Measurements from ENCODE around the gene DLAT. TPM values are rescaled to one million over a fixed set of nuclear protein-coding genes. Genes with fewer than 3 reads are reported as not detected.
"Not testable (repeated sequence)": the region's sequence is repeated elsewhere in the genome, so short reads cannot be mapped to it uniquely, and the experiment has no call there.

The DLAT gene
- total RNA-seq, 2 experiments from 2014 or later = 36.4 to 39.0 TPM

DNA sequence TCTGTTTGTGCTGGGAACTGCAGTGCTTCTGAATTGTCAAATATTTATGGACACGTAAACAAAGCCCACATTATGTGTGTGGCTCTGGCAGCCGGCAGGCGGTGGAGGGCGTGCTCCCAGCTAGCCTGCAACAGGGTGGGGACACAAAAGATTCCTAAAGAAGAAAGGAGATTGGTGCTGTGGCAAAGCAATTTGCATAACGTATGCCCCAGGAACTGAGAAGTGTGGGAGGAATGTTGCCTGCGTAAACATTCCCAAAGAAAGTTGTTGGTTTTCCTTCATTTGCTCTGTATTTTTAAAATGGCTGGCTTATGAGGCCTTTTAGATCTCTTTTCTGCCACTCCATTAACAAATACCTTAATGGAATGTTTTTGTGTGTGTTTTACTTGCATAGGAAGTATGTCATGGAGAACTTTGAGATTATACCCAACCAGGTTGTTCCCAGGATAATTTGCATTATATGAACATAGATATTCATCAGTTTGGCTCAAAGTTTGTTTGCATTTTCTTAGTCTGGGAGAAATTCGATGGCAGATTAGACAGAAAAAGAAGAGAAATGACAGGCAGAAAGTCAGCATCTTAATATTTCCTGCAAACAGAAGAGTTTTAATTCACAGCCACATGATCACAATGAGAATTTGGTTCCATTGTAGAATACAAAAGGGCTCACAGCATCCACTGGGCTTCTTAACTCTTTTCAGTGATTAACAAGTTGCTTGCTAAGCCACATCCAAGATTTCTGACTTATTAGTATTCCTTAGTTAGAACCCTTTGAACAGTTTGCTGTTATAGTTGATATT, 41.8 kb upstream of the DLAT start:
- DNase-seq = no peak
- Mint-ChIP-seq H3K36me3 (peaks cover 7% of the 10 kb centered on the region), H3K9me3 (no peaks in the 10 kb centered on the region), H3K27ac (no peak overlapping the region), H3K4me1 (ENCODE audit: low read depth) (peaks cover 2% of the 10 kb centered on the region), H3K27me3 (peaks cover 12% of the 10 kb centered on the region), H3K4me3 (no peak overlapping the region)
- CTCF ChIA-PET = interaction anchor here (1.8 to 6.3 kb wide), 7 partner anchors 10 to 118 kb away, joined by 5 to 190 read pairs (median 15); partner anchors contain the start of genes ALG9 and DIXDC1
- intact Hi-C loops (cut with micrococcal nuclease) = no loop called here
- POLR2A ChIA-PET = no interaction called here

DNA sequence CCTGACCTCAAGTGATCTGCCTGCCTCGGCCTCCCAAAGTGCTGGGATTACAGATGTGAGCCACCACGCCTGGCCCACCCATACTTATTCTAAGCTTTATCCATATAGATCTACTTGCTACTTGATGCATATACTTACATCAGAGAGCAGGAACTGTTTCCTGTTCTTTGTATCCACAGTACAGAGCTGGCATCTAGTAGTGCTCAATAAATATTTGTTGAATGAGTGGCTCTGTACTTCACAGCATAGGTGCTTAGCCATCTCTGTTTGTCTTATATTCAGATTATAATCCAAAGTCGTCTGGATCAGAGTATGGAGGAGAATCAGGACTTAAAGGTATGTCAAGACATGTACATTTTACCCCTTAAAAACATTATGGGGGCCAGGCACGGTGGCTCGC, 38.6 kb upstream of the DLAT start:
- H3K27me3 Mint-ChIP-seq = no peaks in the 10 kb centered on the region
- H3K36me3 Mint-ChIP-seq = peaks cover 17% of the 10 kb centered on the region
- peaks cover 2% of the 10 kb centered on the region for H3K4me1 Mint-ChIP-seq (ENCODE audit: low read depth)
- no peaks in the 10 kb centered on the region for H3K9me3 Mint-ChIP-seq
- POLR2A ChIA-PET = no interaction called here
- CTCF ChIA-PET = no interaction called here
- DNase-seq = no peak
- intact Hi-C loops (cut with micrococcal nuclease) = no loop called here
- no peak overlapping the region for H3K4me3 Mint-ChIP-seq
- H3K27ac Mint-ChIP-seq = no peak overlapping the region

DNA sequence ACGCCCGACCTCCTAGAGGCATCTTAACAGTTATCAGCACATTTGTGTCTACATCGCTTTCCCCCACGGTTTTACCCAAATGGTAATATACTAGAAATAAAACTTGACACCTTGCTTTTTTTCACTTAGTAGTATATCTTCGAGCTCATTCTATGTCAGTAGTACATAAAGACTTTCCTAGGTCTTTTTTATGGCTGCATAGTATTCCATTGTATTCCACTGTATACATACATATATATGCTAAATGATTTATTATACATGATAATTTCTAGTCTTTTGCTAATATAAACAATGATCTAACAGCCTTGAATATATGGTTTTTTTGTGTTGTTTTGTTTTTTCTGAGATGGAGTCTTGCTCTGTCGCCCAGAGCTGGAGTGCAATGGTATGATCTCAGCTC, 34.8 kb upstream of the DLAT start:
- Mint-ChIP-seq H3K4me1 (ENCODE audit: low read depth) (no peaks in the 10 kb centered on the region), H3K36me3 (peaks cover 20% of the 10 kb centered on the region), H3K27me3 (no peaks in the 10 kb centered on the region), H3K4me3 (no peak overlapping the region), H3K9me3 (no peaks in the 10 kb centered on the region), H3K27ac (no peak overlapping the region)
- POLR2A ChIA-PET = no interaction called here
- CTCF ChIA-PET = no interaction called here
- no peak for DNase-seq
- intact Hi-C loops (cut with micrococcal nuclease) = no loop called here

DNA sequence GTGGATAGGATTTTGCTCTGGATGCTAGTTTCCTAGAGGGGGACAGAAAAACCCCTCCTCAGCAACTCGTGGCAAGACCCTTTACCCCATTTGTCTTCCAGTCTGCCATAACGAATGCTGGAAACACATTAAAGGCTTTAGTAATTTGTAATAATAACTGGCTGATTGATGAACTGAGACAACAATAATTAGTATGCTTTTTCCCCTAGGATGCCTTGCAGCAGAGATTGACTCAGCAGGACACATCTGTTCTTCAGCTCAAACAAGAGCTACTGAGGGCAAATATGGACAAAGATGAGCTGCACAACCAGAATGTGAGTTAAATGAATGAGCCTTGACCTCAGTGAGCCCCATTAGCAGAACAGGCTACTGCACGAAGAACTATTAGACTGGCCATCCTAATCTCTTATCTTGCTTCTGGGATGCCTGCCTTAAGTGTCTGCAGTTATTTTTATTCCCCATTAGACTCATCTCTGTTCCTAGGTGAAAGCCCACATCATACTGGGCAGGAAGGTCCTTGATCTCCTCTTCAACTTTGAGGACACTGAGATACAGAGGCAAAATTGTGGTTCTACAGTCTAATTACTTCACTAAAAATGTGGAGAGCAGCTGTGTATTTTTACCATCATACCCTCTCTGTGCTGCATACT, 32.9 kb upstream of the DLAT start:
- Mint-ChIP-seq H3K27ac (no peak overlapping the region), H3K4me3 (no peak overlapping the region), H3K4me1 (ENCODE audit: low read depth) (no peaks in the 10 kb centered on the region), H3K36me3 (peaks cover 19% of the 10 kb centered on the region), H3K27me3 (no peaks in the 10 kb centered on the region), H3K9me3 (no peaks in the 10 kb centered on the region)
- intact Hi-C loops (cut with micrococcal nuclease) = no loop called here
- ChIA-PET CTCF (interaction anchor here (1.6 to 1.9 kb wide), 2 partner anchors 11 to 61 kb away, joined by 5 read pairs; no protein-coding TSS in a partner anchor), POLR2A (no interaction called here)
- DNase-seq = no peak

DNA sequence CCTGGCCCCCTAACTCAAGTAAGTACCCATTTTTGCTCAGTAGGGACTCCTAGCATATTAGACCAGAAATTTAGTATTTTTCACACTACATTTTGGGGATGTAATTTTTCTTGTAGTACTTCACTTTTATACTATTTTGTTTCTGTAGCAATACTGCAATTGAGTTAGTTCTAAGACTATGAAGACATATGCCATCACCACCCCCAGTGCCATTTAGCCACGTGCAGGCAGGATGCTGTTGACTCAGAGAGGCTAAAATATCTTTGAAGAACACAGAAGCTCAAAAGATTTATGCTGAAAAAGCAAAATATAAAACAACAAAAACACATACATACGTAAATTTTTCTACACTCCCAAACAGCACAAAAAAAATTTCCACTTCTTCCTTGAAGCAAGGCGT, 29.1 kb upstream of the DLAT start:
- POLR2A ChIA-PET = no interaction called here
- intact Hi-C loops (cut with micrococcal nuclease) = no loop called here
- H3K4me1 Mint-ChIP-seq (ENCODE audit: low read depth) = peaks cover 3% of the 10 kb centered on the region
- peaks cover 14% of the 10 kb centered on the region for H3K36me3 Mint-ChIP-seq
- no peaks in the 10 kb centered on the region for H3K9me3 Mint-ChIP-seq
- CTCF ChIA-PET = interaction anchor here (1.1 to 2.5 kb wide), 2 partner anchors 14 to 58 kb away, joined by 4 to 9 read pairs; partner anchors contain the start of gene DIXDC1
- no peak for DNase-seq
- H3K27me3 Mint-ChIP-seq = no peaks in the 10 kb centered on the region
- no peak overlapping the region for H3K27ac Mint-ChIP-seq
- no peak overlapping the region for H3K4me3 Mint-ChIP-seq

DNA sequence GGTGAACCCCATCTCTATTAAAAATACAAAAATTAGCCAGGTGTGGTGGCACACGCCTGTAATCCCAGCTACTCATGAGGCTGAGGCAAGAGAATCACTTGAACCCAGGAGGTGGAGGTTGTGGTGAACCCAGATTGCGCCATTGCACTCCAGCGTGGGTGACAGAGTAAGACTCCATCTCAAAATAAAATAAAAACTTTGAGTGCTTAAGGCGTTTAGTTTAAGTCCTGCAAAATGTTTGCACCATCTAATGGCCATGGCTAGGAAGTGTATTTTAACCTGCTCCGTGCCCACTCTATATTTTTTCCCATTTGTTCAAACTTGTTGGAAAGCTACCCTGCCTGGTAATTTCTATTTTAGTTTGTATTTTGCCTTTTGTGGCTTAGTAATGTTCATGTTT, 28.5 kb upstream of the DLAT start:
- intact Hi-C loops (cut with micrococcal nuclease); H3K9me3 Mint-ChIP-seq; H3K27me3 Mint-ChIP-seq; H3K27ac Mint-ChIP-seq; H3K4me1 Mint-ChIP-seq (ENCODE audit: low read depth); POLR2A ChIA-PET; DNase-seq; H3K4me3 Mint-ChIP-seq: not testable (repeated sequence)
- CTCF ChIA-PET = interaction anchor here (1.4 to 2.5 kb wide), 2 partner anchors 15 to 65 kb away, joined by 3 to 9 read pairs; no protein-coding TSS in a partner anchor
- H3K36me3 Mint-ChIP-seq = peaks cover 15% of the 10 kb centered on the region

DNA sequence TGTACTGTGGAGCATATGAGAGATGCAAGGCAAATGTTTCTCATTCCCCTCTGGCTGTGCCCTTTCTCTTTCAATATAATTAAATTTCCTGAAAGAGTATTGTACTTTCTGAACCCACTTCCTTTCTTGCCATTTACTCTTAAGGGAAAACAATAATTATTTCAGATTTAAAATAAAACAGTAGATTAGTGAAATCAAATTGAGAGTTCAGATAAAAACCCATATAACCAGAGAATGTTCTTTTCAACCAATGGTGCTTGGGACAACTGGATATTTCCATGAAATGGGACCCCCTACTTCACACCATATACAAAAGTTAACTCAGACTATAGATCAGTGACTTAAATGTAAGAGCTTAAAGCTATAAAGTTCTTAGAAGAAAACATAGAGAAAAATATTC, 26.1 kb upstream of the DLAT start:
- H3K27ac Mint-ChIP-seq = no peak overlapping the region
- intact Hi-C loops (cut with micrococcal nuclease) = no loop called here
- H3K4me1 Mint-ChIP-seq (ENCODE audit: low read depth) = peaks cover 3% of the 10 kb centered on the region
- peaks cover 13% of the 10 kb centered on the region for H3K36me3 Mint-ChIP-seq
- H3K4me3 Mint-ChIP-seq = no peak overlapping the region
- H3K9me3 Mint-ChIP-seq = no peaks in the 10 kb centered on the region
- DNase-seq = no peak
- CTCF ChIA-PET = no interaction called here
- peaks cover 1% of the 10 kb centered on the region for H3K27me3 Mint-ChIP-seq
- POLR2A ChIA-PET = no interaction called here

DNA sequence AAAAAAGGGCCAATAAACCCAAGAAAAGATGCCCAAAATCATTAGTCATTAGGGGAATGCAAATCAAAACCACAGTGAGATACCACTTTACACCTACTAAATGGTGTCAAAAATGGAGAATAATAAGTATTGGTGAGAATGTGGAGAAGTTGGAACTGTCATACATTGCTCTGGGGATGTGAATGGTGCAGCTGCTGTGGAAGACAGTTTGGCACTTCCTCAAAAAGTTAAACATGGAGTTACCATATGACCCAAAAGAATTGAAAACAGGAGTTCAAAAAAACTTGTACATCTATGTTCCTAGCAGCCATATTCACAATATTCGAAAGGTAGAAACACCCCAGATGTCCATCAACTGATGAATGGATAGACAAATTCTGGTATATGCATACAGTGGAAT, 24.5 kb upstream of the DLAT start:
- H3K4me3 Mint-ChIP-seq = no peak overlapping the region
- H3K27ac Mint-ChIP-seq = no peak overlapping the region
- peaks cover 9% of the 10 kb centered on the region for H3K36me3 Mint-ChIP-seq
- CTCF ChIA-PET = no interaction called here
- peaks cover 3% of the 10 kb centered on the region for H3K4me1 Mint-ChIP-seq (ENCODE audit: low read depth)
- intact Hi-C loops (cut with micrococcal nuclease) = no loop called here
- POLR2A ChIA-PET = no interaction called here
- peaks cover 1% of the 10 kb centered on the region for H3K27me3 Mint-ChIP-seq
- DNase-seq = no peak
- no peaks in the 10 kb centered on the region for H3K9me3 Mint-ChIP-seq

DNA sequence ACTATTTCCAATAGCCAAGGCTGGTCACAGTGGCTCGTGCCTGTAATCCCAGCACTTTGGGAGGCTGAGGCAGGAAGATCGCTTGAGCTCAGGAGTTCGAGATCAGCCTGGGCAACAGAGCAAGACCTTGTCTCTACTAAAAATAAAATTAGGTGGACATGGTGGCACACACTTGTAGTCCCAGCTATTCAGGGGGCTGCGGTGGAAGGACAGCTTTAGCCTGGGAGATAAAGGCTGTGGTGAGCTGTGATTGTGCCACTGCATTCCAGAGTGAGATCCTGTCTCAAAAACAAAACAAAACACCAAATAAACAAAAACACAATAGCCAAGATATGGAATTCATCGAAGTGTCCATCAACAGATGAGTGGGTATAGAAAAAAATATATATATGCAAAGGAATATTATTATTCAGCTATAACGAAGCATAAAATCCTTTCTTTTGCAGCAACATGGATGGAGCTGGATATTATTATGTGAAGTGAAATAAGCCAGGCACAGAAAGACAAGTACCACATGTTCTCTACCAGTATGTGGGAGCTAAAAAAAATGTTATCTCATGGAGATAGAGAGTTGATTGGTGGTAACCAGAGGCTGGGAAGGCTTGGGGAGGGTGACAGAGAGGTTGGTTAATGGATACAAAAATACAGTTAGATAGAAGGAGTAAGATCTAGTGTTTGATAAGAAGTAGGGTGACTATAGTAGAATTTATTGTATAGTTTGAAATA, 22.6 kb upstream of the DLAT start:
- Mint-ChIP-seq H3K4me1 (ENCODE audit: low read depth) (peaks cover 3% of the 10 kb centered on the region), H3K9me3 (no peaks in the 10 kb centered on the region), H3K36me3 (peaks cover 9% of the 10 kb centered on the region), H3K4me3 (no peak overlapping the region), H3K27me3 (peaks cover 8% of the 10 kb centered on the region), H3K27ac (no peak overlapping the region)
- POLR2A ChIA-PET = no interaction called here
- intact Hi-C loops (cut with micrococcal nuclease) = no loop called here
- no peak for DNase-seq
- CTCF ChIA-PET = interaction anchor here (0.9 kb wide), 1 partner anchor 71 kb away, joined by 3 read pairs; no protein-coding TSS in a partner anchor

DNA sequence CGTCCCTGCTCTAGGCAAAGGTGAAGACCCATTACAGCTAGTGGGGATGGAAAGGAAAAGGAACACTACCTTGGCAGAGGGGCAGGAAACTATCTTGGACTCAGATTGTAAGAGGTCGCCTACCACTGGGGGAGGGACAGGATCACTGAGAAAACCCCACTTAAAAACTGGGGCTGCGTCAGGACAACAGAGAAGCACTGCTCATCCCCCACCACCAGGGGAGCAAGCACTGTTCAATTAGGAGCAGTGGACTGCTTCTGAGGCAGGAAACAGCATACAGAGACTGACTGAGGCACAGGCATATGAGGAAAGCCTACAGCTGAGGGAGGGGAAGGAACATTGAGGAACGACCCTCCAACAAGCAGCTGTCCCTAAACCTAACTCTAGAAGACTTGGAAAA, 20.8 kb upstream of the DLAT start:
- H3K4me3 Mint-ChIP-seq = no peak overlapping the region
- no peaks in the 10 kb centered on the region for H3K4me1 Mint-ChIP-seq (ENCODE audit: low read depth)
- POLR2A ChIA-PET = no interaction called here

DNA sequence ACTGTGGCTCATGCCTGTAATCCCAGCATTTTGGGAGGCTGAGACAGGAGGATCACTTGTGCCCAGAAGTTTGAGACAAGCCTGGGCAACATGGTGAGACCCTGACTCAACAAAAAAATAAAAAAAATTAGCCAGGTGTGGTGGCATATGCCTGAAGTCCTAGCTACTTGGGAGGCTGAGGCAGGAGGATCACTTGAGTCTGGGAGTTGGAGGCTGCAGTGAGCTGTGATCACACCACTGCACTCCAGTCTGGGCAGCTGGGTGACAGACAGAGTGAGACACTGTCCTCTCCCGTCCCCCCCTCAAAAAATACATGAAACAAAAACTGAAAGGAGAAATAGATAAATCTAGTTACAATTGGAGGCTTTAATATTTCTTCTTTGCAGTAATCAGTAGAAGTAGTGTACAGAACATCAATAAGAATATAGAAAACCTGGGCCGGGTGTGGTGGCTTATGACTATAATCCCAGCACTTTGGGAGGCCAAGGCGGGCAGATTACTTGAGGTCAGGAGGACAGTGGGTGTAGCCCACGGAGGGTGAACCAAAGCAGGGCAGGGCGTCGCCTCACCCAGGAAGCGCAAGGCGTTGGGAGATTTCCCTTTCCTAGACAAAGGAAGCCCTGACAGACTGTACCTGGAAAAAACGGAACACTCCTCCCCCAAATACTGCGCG, 19.6 kb upstream of the DLAT start:
- Mint-ChIP-seq H3K4me3 (no peak overlapping the region), H3K36me3 (peaks cover 4% of the 10 kb centered on the region), H3K9me3 (no peaks in the 10 kb centered on the region), H3K27ac (no peak overlapping the region), H3K27me3 (peaks cover 18% of the 10 kb centered on the region), H3K4me1 (ENCODE audit: low read depth) (no peaks in the 10 kb centered on the region)
- DNase-seq = no peak
- CTCF ChIA-PET = interaction anchor here (1.1 kb wide), 1 partner anchor 79 kb away, joined by 3 read pairs; no protein-coding TSS in a partner anchor
- intact Hi-C loops (cut with micrococcal nuclease) = no loop called here
- POLR2A ChIA-PET = no interaction called here

More for the DNA sequence above, 20.8 kb upstream of the DLAT start:
- intact Hi-C loops (cut with micrococcal nuclease) = no loop called here
- CTCF ChIA-PET = interaction anchor here (0.6 kb wide), 1 partner anchor 1741 kb away, joined by 3 read pairs; no protein-coding TSS in a partner anchor
- peaks cover 4% of the 10 kb centered on the region for H3K36me3 Mint-ChIP-seq
- no peaks in the 10 kb centered on the region for H3K9me3 Mint-ChIP-seq
- H3K27ac Mint-ChIP-seq = no peak overlapping the region
- peak; percentile 29 for DNase-seq
- H3K27me3 Mint-ChIP-seq = peaks cover 14% of the 10 kb centered on the region

DNA sequence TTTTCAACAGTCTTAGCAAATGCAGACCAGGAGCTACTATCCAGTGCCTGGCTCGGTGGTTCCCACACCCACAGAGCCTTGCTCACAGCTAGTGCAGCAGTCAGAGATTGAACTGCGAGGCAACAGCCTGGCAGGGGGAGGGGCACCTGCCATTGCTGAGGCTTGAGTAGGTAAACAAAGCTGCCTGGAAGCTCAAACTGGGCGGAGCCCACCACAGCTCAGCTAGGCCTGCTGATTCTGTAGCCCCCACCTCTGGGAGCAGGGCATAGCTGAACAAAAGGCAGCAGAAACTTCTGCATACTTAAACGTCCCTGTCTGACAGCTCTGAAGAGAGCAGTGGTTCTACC, 19.1 kb upstream of the DLAT start:
- H3K4me1 Mint-ChIP-seq (ENCODE audit: low read depth); H3K9me3 Mint-ChIP-seq; H3K27ac Mint-ChIP-seq; H3K4me3 Mint-ChIP-seq; POLR2A ChIA-PET; intact Hi-C loops (cut with micrococcal nuclease); DNase-seq; H3K36me3 Mint-ChIP-seq: not testable (repeated sequence)
- CTCF ChIA-PET = interaction anchor here (1.1 kb wide), 1 partner anchor 79 kb away, joined by 3 read pairs; no protein-coding TSS in a partner anchor
- peaks cover 18% of the 10 kb centered on the region for H3K27me3 Mint-ChIP-seq
